ENCODE measurements around the gene CLDN15.
"Not testable (repeated sequence)": the region's sequence is repeated elsewhere in the genome, so short reads cannot be mapped to it uniquely, and the experiment has no call there.

Gene CLDN15, protein sequence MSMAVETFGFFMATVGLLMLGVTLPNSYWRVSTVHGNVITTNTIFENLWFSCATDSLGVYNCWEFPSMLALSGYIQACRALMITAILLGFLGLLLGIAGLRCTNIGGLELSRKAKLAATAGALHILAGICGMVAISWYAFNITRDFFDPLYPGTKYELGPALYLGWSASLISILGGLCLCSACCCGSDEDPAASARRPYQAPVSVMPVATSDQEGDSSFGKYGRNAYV

GRCh38 chr7:101237206-101238067 is at the start of gene CLDN15:
CLDN15 (minus strand) TSS chr7:101237802; CDS start chr7:101237581, 221 bp downstream.
- DNase-seq = no peak

DNA sequence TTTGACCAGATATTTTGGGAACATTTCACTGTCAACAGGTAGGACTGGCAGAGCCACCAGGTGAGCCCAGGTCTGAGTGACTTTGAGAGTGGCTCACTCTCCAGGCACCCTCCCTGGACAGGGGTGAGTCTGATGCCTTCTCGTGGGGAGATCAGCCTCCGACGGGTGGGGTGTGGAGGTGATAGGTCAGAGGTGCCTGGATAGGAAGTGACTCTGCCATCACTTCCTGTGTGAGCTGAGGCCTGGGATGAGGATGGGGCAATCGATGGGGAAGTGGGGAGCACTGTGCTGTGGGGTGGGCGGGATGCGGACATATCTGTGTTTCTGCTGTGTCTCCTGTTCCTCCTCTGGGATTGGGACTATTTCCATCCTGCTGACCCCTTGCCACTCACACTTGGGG is 49.4 kb upstream of the CLDN15 start:
- no peak for DNase-seq

DNA sequence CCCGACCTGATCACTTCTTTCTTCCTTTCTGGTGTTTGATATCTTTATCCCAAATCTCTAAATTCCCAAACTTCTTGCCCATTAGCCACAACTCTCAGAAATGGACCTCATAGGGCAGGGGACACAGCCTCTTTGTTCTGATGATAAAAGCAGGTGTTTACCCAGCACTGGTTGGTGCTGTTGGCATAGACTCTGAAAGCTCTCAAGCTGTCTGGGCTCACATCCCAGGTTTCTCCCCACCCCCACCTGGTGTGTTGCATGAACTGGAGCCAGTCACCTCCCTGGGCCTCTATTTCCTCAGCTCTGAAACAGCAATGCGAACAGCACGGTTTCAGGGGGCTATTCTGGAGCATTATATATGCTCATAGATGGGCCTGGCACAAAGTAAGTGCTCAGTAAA is 48.3 kb upstream of the CLDN15 start:
- not testable (repeated sequence) for DNase-seq

DNA sequence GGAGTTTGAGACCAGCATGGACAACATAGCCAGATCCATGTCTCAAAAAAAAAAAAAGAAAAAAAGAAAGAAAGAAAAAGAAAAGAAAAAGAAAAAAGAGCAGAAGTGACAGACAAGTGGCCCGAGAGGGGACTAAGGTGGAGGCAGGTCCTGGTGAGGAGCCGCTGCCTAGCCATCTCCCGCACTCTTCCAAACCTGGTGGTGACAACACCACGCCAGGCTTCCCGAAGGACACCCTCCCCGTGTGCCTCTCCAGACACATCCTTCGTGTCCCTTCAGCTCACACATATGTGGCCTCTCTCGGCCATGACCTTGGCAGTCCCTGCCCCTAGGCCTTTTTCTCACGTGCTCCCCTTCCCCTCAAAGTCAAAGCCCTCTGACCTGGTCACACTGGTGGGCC is 47.6 kb upstream of the CLDN15 start:
- DNase-seq = no peak

DNA sequence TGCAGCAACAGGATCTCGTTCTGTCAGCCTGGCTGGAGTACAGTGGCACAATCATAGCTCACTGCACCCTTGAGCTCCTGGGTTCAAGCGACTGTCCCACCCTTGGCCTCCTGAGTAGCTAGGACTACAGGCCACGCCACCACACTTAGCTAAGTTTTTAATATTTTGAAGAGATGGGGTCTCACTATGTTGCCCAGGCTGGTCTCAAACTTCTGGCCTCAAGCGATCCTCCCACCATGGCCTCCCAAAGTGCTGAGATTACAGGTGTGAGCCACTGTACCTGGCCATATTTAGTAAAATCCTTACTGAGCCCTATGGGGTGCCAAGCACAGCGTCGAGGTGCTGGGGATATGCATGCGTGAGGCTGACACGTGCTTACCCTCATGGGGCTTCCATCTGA is 43.3 kb upstream of the CLDN15 start:
- DNase-seq = not testable (repeated sequence)

- no peak for DNase-seq
Observed at GRCh38 chr7:101278461-101279292, 41.1 kb upstream of the CLDN15 start.

DNA sequence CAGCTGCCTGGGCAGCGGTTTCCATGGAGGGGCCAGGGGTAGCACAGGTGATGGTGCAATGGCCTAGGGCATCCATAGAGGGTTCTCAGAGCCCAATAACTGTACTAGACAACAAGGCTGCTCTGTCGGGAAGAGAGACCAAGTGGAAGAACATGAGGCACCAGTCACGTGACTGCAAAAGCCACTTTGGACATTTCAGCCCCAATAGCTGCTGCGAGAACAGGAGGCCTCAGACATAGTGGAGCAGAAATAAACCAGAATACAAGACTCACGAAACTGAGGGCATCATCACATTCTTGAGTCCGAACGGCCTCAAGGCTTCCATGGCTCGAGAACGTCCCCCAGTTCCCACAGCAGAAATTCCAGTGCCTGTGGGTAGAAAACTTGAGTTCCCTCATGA is 39.6 kb upstream of the CLDN15 start:
- no peak for DNase-seq

DNA sequence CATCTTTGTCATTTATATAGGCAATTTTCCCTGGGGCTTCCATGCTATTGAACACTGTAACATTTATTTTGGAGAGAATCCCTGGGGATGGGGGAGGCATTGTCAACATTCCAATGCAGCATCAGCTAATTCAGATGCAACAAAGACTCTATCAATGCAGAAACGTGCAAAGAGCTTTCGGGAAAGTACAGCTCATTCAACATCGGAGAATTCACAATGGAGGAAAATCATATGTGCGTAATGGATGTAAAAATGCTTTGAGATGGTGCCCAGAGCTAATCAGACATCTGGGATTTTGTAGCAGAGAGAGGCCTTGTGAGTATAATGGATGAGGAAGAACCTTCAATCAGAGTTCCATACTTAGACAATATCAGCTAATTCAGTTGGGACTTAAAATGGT is 35.6 kb upstream of the CLDN15 start:
- no peak for DNase-seq

GRCh38 chr7:101271021-101271420 is 33.4 kb upstream of the CLDN15 start:
- no peak for DNase-seq

DNA sequence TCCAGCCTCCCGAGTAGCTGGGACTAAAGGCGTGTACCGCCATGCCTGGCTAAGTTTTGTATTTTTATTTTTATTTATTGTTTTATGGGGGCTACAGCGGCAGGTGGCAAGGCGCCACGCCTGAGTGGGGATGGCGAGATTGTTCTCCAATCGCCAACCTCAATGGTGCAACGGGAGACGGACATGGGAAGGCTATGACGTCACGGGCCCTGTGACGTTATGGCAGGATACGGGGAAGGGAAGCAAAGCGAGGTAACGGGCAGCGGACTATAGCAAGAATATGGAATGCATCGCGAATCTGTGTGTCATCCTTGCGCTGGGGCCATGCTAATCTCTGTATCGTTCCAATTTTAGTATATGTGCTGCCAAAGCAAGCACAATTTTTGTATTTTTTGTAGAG is 32.1 kb upstream of the CLDN15 start:
- no peak for DNase-seq

GRCh38 chr7:101265622-101266516 is 28.3 kb upstream of the CLDN15 start:
- DNase-seq = no peak

- not testable (repeated sequence) for DNase-seq
Observed at GRCh38 chr7:101264102-101264706, 26.6 kb upstream of the CLDN15 start.

DNA sequence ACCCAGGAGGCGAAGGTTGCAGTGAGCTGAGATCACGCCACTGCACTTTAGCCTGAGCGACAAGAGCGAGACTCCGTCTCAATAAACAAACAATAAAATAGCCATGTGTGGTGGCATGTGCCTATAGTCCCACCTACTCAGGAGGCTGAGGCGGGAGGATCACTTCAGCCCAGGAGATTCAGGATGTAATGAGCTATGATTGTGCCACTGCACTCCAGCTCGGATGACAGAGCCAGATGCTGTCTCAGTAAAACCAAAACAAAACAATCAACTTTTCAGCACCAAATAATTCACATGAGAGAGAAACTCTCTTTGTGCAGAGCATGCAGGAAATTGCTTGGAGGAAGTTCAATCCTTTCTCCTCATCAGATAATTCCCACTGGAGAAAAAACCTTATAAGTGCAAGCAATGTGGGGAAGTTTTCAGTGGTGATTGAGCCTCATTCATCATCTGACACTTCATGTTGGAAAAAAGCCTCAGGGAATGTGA is 20.7 kb upstream of the CLDN15 start:
- no peak for DNase-seq

GRCh38 chr7:101255796-101256195 is 18.2 kb upstream of the CLDN15 start:
- peak; percentile 13 for DNase-seq

DNA sequence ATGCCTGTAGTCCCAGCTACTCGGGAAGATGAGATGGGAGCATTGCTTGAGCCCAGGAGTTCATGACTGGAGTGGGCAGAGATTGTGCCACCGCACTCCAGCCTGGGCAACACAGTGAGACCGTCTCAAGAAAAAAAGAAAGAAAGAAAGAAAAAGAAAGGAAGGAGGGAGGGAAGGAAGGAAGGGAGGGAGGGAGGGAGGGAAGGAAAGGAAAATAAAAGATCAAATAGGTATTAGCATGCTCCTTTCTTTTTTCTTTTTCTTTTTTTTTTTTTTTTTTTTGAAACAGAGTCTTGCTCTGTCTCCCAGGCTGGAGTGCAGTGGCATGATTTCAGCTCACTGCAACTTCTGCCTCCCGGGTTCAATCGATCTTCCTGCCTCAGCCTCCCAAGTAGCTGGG is 15.6 kb upstream of the CLDN15 start:
- DNase-seq = not testable (repeated sequence)

DNA sequence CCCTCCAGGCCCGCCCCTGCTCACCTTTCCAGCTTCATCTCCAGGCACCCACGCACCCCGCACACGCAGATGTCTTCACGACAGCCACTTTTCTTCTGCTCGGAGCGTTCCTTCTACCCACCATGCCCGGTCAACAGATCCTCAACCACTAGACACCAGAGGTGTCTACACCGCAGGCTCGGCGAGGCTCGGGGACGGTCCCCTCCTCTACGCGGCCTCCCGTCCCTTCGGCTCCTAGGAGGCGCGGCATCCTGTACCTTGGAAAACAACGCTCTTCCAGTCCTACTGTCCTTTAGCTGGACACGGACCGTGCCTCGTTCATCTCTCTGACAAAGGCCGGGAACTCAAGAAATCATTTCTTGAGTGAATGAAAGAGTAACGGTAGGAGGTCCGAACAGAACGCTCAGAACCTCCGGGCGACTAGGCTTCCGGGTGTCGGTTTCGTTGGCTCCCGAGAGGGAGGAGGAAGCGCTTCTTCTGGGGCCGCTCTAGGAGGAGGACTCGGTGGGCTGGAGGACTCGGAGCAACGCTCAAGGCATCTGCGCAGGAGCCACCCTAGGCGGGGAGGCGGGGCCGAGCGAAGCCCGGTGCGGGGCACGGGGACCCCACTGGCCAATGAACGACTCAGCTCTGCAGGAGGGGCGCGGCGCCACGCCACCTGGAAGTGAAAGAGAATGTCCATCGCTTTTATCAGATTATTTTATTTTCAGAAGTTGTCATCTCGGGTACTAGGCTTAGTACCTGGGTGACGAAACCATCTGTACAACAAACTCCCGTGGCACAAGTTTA is 14.5 kb upstream of the CLDN15 start:
- peak; percentile 96 for DNase-seq

GRCh38 chr7:101250324-101250723 is 12.7 kb upstream of the CLDN15 start:
- DNase-seq = no peak

DNA sequence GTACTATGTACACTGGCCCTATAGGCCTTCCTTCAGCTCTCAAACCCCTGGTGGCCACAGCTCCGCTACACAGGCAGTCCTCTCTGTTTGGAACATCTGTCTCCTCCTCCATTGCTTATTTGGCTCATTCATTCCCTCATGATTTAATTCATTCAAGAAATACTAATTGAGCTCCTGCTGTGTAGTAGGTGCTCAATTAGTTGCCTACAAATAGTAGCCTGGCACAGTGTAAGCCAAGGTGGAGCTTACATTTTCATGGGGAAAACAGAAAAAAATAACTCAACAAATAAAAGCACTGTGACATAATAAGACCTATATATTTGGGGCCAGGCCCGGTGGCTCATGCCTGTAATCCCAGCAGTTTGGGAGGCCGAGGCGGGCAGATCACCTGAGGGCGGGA is 10.7 kb upstream of the CLDN15 start:
- DNase-seq = no peak

GRCh38 chr7:101245147-101245668 is 7.6 kb upstream of the CLDN15 start:
- DNase-seq = no peak

DNA sequence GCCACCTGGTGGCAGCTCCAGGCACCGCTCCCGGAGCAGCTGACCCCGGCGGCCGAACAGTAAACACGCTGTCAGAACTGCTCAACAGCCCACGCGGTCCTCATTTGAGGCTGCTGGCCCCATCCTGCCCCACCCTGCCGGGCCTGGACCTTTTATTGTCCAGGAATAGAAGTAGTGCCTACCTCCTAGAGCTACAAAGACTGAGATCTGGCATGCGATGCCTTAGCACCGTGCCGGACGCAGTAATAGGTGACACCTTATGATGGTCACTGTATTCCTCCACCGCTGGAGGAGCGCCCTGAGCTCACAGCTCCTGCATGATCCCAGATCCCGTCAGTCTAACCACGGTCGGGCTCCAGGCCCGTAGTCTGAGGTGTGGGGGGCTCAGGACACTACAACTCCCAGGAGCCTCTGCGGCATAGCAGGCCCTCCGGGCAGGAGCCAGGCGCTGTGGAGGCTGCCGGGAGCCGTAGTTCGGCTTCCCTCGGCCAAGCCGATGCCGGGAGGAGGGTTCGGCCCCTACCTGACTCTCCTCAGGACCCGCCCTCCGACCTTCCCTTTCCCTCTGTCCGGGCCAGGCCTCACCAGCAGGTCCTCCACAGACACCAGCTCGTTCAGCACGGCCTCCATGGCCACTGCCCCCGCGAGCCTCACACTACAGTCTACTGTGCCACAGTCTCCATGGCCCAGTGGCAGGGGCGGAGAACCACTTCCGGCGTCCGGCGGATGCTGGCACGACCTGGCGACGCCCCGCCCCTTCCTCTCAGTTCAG is 7.0 kb upstream of the CLDN15 start, which contains the start of gene FIS1:
TSS of gene FIS1 (minus strand) at position 707 of the 772 bp plus-strand sequence. CDS start at position 630, 77 bp downstream.
- peak; percentile 89 for DNase-seq
